H7 (cell line): ENCODE data around the gene DPYSL4. TPM values are rescaled to one million over a fixed set of nuclear protein-coding genes. Genes with fewer than 3 reads are reported as not detected.

Source experiments
- DNase-seq: peaks from one replicate; pipeline ENCODE4 v3.0.0; 2012
- H3K27me3 ChIP-seq: 2 replicates; pipeline ENCODE4 v1.6.0; 2011; ENCODE audit warnings: mild to moderate bottlenecking, low read length; ENCODE audit not compliant: control insufficient read depth, insufficient read depth
- H3K36me3 ChIP-seq: replicated peaks from 2 replicates; pipeline ENCODE4 v1.5.1; 2011; ENCODE audit warnings: low read length; ENCODE audit not compliant: control insufficient read depth, insufficient read depth
- H3K4me3 ChIP-seq: 2 replicates; pipeline ENCODE4 v1.5.1; 2011; ENCODE audit warnings: low read depth, mild to moderate bottlenecking, control low read depth, low read length, moderate library complexity; ENCODE audit not compliant: insufficient read depth
- total RNA-seq: library from RNA; depleted of rRNA; stranded (reverse); fragments of >200 nt; shearing (Covaris generic); gene quantifications from 2 replicates; pipeline ENCODE4 v1.2.3, GENCODE V29; 2014

DPYSL4 gene
- total RNA-seq, 1 experiment from 2014 or later, result 9.1 TPM

- no peaks in the 10 kb centered on the region; the same call in 1 of the 2 replicates for H3K36me3 ChIP-seq
- DNase-seq, result no peak
- H3K4me3 ChIP-seq, result no peak overlapping the region
- H3K27me3 ChIP-seq, result no peaks in the 10 kb centered on the region
Measured at GRCh38 chr10:132232981-132233380, 46.2 kb downstream of the DPYSL4 start.

- no peaks in the 10 kb centered on the region for H3K27me3 ChIP-seq
- no peak for DNase-seq
- no peaks in the 10 kb centered on the region; the same call in 1 of the 2 replicates for H3K36me3 ChIP-seq
- H3K4me3 ChIP-seq, result no peak overlapping the region
Measured at GRCh38 chr10:132233501-132234085, 46.8 kb downstream of the DPYSL4 start.

GRCh38 chr10:132234860-132235259 lies 48.1 kb downstream of the DPYSL4 start:
- DNase-seq, result no peak
- H3K36me3 ChIP-seq, result no peaks in the 10 kb centered on the region; the same call in 1 of the 2 replicates
- no peaks in the 10 kb centered on the region for H3K27me3 ChIP-seq
- no peak overlapping the region for H3K4me3 ChIP-seq

- no peak for DNase-seq
- Histone ChIP-seq H3K4me3 (no peak overlapping the region), H3K36me3 (no peaks in the 10 kb centered on the region; the same call in 1 of the 2 replicates), H3K27me3 (no peaks in the 10 kb centered on the region)
Measured at GRCh38 chr10:132236161-132236560, 49.4 kb downstream of the DPYSL4 start.

GRCh38 chr10:132236881-132237280 lies 50.1 kb downstream of the DPYSL4 start:
- Histone ChIP-seq H3K36me3 (no peaks in the 10 kb centered on the region; the same call in 1 of the 2 replicates), H3K27me3 (no peaks in the 10 kb centered on the region), H3K4me3 (no peak overlapping the region)
- no peak for DNase-seq

DNA sequence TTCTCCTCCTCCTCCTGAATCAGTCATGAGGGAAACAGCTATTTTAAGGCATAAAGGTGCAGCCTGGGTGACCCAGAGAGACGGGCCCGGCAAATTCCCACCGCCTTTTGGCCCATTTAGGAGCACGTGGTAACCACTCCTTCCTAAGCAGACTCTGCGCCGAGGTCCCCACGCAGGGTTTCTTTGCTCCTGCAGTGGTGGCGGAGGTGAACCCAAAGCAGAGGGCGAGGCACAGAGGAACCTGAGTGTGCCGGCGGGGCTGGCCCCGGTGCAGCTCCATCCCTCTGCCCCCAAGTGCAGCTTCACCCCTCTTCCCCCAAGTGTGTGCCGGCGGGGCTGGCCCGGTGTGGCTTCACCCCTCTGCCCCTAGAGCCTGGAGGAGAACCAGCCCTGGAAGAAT lies 50.6 kb downstream of the DPYSL4 start:
- no peak for DNase-seq
- Histone ChIP-seq H3K4me3 (no peak overlapping the region), H3K36me3 (no peaks in the 10 kb centered on the region; the same call in 1 of the 2 replicates), H3K27me3 (no peaks in the 10 kb centered on the region)

DNA sequence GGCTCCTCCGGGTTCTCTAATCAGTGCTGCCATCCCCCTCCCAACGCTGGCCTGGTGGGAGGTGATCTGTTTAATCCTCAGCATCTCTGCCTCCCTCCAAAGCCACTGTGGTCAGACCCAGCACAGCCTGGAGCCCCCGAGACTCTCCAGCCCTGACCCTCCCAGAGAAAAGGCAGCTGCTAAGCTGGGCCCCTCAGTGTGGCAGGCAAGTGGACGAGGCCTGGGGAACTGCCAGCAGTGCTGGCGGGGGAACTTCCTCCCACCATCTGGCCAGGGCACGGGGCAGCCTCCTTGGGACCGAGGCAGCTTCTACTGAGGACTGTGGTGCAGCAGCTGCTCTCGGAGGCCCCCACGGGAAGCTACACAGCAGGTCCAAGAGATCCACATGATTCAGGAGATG lies 51.1 kb downstream of the DPYSL4 start:
- no peak for DNase-seq
- Histone ChIP-seq H3K27me3 (no peaks in the 10 kb centered on the region), H3K4me3 (no peak overlapping the region), H3K36me3 (no peaks in the 10 kb centered on the region; the same call in 1 of the 2 replicates)

GRCh38 chr10:132238371-132239125 lies 51.8 kb downstream of the DPYSL4 start:
- Histone ChIP-seq H3K36me3 (no peaks in the 10 kb centered on the region; the same call in 1 of the 2 replicates), H3K4me3 (no peak overlapping the region), H3K27me3 (no peaks in the 10 kb centered on the region)
- no peak for DNase-seq

DNA sequence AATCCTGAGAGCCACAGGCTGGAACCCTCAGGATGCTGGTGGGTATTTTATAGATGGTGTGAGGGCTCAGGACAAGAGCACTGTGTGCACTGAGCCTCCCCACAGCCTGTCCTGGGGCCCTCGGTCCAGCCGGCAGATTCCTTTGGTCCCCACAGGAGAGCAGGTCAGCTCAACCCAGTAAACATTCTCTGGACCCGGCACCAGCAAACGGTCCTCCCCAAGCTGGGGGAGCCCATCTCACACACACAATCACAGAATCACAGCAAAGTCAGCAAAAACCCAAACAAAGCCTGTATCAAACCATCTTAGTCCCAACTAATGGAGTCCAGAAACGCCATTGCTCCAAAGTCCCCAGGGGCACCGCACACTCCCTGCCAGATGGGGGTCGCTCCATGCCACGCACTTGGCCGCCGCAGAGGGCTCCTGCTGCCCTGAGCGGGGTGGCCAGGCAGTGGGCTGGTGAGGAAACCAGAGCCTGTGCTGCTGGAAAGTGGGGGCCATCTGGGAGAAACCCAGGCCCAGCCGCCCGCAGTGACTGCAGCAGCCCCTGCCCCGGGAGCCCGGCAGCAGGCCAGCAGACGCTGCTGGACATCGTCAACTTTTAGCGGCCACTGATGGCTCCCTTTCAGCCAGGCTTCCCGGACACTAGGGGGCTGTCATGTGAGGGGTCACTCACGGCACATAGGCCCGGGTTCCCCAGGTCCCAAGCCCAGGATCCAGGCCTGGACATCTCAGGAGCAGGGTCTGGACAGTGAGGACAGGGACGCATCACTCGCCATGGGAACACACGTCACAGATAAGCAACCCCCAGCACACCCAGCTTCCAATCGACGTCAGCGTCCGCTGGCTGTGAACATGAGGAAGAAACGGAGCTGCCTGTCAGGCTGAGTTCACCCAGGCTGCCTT lies 52.6 kb downstream of the DPYSL4 start:
- no peak overlapping the region for H3K4me3 ChIP-seq
- H3K27me3 ChIP-seq, result no peaks in the 10 kb centered on the region
- H3K36me3 ChIP-seq, result no peaks in the 10 kb centered on the region; the same call in 1 of the 2 replicates
- DNase-seq, result no peak

- no peak for DNase-seq
- Histone ChIP-seq H3K4me3 (no peak overlapping the region), H3K27me3 (no peaks in the 10 kb centered on the region), H3K36me3 (no peaks in the 10 kb centered on the region)
Measured at GRCh38 chr10:132240156-132240555, 53.4 kb downstream of the DPYSL4 start.

- Histone ChIP-seq H3K4me3 (no peak overlapping the region), H3K27me3 (no peaks in the 10 kb centered on the region), H3K36me3 (no peaks in the 10 kb centered on the region)
- no peak for DNase-seq
Measured at GRCh38 chr10:132240581-132240980, 53.8 kb downstream of the DPYSL4 start.

DNA sequence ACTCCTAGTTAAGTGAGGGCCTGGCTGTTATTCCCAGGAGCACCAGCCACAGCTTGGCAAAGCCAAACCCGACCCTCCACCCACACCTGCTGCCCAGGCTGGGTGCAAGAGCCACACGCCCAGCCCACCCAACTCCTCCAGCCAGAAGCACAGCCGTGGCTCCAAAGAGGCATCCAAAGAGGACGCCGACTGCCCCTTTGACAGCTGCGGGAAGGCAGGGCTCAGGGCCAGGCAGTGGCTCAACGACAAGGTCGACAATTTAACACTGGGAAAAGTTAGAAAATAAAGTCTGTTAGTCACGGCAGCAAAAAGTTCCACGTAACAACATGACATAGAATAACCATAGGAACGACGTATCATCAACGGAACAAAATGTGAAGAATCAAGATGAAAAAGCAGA lies 54.3 kb downstream of the DPYSL4 start:
- no peaks in the 10 kb centered on the region for H3K27me3 ChIP-seq
- no peak overlapping the region for H3K4me3 ChIP-seq
- DNase-seq, result no peak
- H3K36me3 ChIP-seq, result no peaks in the 10 kb centered on the region

- DNase-seq, result no peak
- H3K36me3 ChIP-seq, result no peaks in the 10 kb centered on the region
- H3K27me3 ChIP-seq, result no peaks in the 10 kb centered on the region
- no peak overlapping the region for H3K4me3 ChIP-seq
Measured at GRCh38 chr10:132241496-132241895, 54.7 kb downstream of the DPYSL4 start.

DNA sequence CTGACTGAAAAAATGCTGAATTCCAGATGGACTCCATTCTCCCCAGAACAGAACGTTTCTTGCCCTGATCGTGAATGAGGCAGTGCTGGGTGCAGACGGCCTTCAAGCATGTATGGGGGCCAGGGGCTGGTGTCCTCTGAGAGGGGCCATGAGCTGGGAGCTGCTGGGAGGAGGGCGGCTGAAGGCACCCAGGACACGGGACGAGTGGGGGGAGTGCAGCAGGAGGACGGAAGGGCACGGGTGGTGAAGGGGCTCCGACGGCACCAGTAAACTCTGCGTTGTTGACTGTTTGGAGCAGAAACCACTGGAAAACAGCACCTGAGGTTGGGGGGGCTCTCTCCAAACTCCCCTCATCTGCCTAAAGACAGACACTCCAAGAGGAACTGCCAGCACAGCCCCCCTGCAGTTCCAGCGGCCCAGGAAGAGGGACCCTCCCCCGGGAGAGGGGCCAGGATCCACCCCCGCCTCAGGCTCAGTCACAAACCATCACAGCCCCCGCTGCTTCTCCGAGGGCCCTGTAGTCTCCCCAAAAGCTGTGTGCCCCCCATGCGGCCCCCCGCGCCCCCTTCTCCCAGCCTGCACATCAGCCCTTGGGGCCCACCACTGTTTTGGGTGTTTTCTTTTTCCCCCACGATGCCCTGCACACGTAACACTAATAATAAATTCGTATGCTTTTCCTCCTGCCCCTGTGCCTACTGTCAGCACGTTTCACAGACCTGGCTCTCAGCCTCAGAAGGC lies 55.5 kb downstream of the DPYSL4 start:
- H3K36me3 ChIP-seq, result no peaks in the 10 kb centered on the region

More for the DNA sequence above, 55.5 kb downstream of the DPYSL4 start:
- no peaks in the 10 kb centered on the region for H3K27me3 ChIP-seq
- no peak overlapping the region for H3K4me3 ChIP-seq
- no peak for DNase-seq
